ENCODE measurements around the gene DENND4A.

DNA sequence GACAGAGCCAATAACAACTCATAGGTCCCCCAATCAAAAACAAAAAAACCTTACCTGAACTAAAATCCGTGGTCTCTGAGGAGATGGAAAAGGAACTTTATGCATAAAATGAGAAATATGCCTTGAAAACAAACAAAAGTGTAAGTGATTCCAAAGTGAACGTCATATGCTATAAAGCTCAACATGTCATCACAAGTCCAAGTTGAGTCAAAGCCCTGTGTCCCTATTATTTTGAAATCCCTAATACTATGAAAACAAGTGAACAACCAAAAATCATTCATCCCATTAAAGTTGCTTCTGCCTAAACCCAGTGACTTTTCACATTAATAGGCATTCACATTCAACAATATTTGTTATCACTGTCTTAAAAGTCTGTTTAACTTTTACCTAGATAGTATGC, 59.4 kb downstream of the DENND4A start:
- TF ChIP-seq POLR2AphosphoS5 (IDR thresholded peaks at IDR 0.05; ENCODE audit: low read depth, low read length) (no peak), POLR2A (IDR thresholded peaks at IDR 0.05; ENCODE audit: low read depth, low read length) (no peak), TAF1 (IDR thresholded peaks at IDR 0.05; ENCODE audit: borderline replicate concordance, low read depth, low read length) (no peak)

All from GM12892 (cell line).